Measurements from ENCODE around the gene TXNDC5. TPM values are rescaled to one million over a fixed set of nuclear protein-coding genes. Genes with fewer than 3 reads are reported as not detected.

The TXNDC5 gene
- total and polyA plus RNA-seq, 2 donors (not counting 3 experiments of a cell fraction or from before 2014, with no cell fraction given): 1,665 to 2,629 TPM

DNA sequence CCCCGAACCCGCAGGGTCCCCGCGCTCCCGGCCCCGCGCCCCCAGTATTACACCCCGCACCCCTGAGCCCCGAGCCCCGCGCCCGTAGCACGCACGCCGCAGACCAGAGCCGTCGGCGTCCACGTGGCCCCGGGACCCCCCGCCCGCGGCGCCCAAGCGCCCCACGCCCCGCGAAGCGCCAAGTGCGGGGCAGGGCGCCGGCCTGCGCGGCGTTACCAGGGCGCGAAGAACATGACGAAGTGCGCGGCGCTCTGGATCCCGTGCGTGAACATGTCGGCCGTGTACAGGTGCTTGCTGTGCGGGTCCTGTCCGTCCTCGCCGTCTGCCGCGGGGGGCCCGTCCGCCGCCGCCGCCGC, 312 bp downstream of the TXNDC5 start:
- ChIA-PET POLR2A (interaction anchor here (0.6 to 3.5 kb wide), 6 partner anchors 23 to 95 kb away, joined by 3 to 40 read pairs (median 15); no protein-coding TSS in a partner anchor), CTCF (interaction anchor here (0.7 to 3.6 kb wide), 6 partner anchors 64 to 188 kb away, joined by 3 to 37 read pairs (median 8); no protein-coding TSS in a partner anchor)
- Histone ChIP-seq H3K9me3 (replicated peaks; ENCODE audit: control insufficient read depth, insufficient read depth, low read length) (no peaks in the 10 kb centered on the region), H3K9ac (replicated peaks; ENCODE audit: extremely low read depth, insufficient read depth, low read length) (peak overlapping the region; percentile 95), H3K27ac (ENCODE audit: insufficient read depth, low read depth, low read length) (peak overlapping the region; percentile 94), H3K79me2 (ENCODE audit: control insufficient read depth, insufficient read depth, low read length) (peaks cover 51% of the 10 kb centered on the region), H4K20me1 (replicated peaks; ENCODE audit: control insufficient read depth, extremely low read depth, insufficient read depth, low read length) (no peaks in the 10 kb centered on the region), H2AFZ (ENCODE audit: low read depth, low read length) (no peak overlapping the region), H3K4me3 (replicated peaks in 1 of 3; ENCODE audit: insufficient read depth in 1 of 3, low read depth in 1 of 3, low read length in 3 of 3) (peak overlapping the region; percentile 61 to 76 (median 70)), H3K36me3 (ENCODE audit: control insufficient read depth in 2 of 2, extremely low read depth in 1 of 2, insufficient read depth in 2 of 2, low read length in 2 of 2) (peaks cover 11 to 21% of the 10 kb centered on the region in 2 experiments), H3K9me1 (replicated peaks; ENCODE audit: control insufficient read depth, extremely low read depth, insufficient read depth, low read length) (no peaks in the 10 kb centered on the region), H3K4me2 (ENCODE audit: insufficient read depth, low read length) (no peak overlapping the region), H3K27me3 (ENCODE audit: control insufficient read depth in 2 of 2, insufficient read depth in 2 of 2, low read length in 2 of 2) (no peaks in the 10 kb centered on the region), H3K4me1 (ENCODE audit: control insufficient read depth, extremely low read depth, insufficient read depth, low read length) (peaks cover 45% of the 10 kb centered on the region)
- intact Hi-C loops (cut with micrococcal nuclease): loop anchor here (2.0 kb wide), 2 partner anchors 45 to 149 kb away; no protein-coding TSS in a partner anchor
- TF ChIP-seq POLR2A (IDR thresholded peaks at IDR 0.05; ENCODE audit: low read depth, low read length) (no peak), JUN (IDR thresholded peaks at IDR 0.05; ENCODE audit: borderline replicate concordance, insufficient read depth, insufficient read length, low read depth) (no peak), GATA2 (IDR thresholded peaks at IDR 0.05; ENCODE audit: insufficient read depth, insufficient read length, low read depth, low read length) (no peak), MYC (IDR thresholded peaks at IDR 0.05; ENCODE audit: low read depth, low read length) (no peak), CTCF (IDR thresholded peaks at IDR 0.05; ENCODE audit: extremely low read depth in 1 of 2, insufficient read depth in 1 of 2, low read depth in 1 of 2, low read length in 2 of 2) (no peak), FOS (IDR thresholded peaks at IDR 0.05; ENCODE audit: borderline replicate concordance, insufficient read depth, low read length) (no peak)
- TF ChIP-seq, protein P1, sequence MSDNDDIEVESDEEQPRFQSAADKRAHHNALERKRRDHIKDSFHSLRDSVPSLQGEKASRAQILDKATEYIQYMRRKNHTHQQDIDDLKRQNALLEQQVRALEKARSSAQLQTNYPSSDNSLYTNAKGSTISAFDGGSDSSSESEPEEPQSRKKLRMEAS (IDR thresholded peaks at IDR 0.05; ENCODE audit: insufficient read depth, insufficient read length): no peak
- DNase-seq (ENCODE audit: low read depth, low spot score) (no peak), FAIRE-seq (no peak)
- no TSS peak for BruUV-seq (replicated peaks)
- dilution Hi-C loops (cut with MboI; ENCODE audit: extremely low pct_ligation_motif_present, low sequenced_read_pairs): no loop called here

Data from endothelial cell of umbilical vein (primary cell).